GM12892 (cell line): Measurements from ENCODE around the gene ECM2.

Source experiments
- POLR2A ChIP-seq: IDR thresholded peaks from 2 replicates; pipeline ENCODE4 v1.6.1; 2011; ENCODE audit warnings: low read depth, low read length, control low read depth
- POLR2AphosphoS5 ChIP-seq: IDR thresholded peaks from 2 replicates; pipeline ENCODE4 v1.6.1; 2011; ENCODE audit warnings: low read depth, low read length, control low read depth
- TAF1 ChIP-seq: IDR thresholded peaks from 2 replicates; pipeline ENCODE4 v1.6.1; 2011; ENCODE audit warnings: low read depth, mild to moderate bottlenecking, control low read depth, low read length, borderline replicate concordance

- TF ChIP-seq POLR2AphosphoS5 (no peak), POLR2A (no peak), TAF1 (no peak)
Measured at GRCh38 chr9:92463387-92463786, 72.4 kb downstream of the ECM2 start.
